HG03565 (cell line): ENCODE data around the gene SKA1.
"Not testable (repeated sequence)": the region's sequence is repeated elsewhere in the genome, so short reads cannot be mapped to it uniquely, and the experiment has no call there.

ENCODE experiments used
- ATAC-seq: cut with Tn5 transposase; IDR thresholded peaks from one replicate; pipeline ENCODE4 v1.9.1; 2021; ENCODE audit warnings: mild to moderate bottlenecking, moderate library complexity; ENCODE audit not compliant: unreplicated experiment

SKA1 gene

GRCh38 chr18:50427896-50428295 is 53.0 kb downstream of the SKA1 start:
- ATAC-seq = no peak

DNA sequence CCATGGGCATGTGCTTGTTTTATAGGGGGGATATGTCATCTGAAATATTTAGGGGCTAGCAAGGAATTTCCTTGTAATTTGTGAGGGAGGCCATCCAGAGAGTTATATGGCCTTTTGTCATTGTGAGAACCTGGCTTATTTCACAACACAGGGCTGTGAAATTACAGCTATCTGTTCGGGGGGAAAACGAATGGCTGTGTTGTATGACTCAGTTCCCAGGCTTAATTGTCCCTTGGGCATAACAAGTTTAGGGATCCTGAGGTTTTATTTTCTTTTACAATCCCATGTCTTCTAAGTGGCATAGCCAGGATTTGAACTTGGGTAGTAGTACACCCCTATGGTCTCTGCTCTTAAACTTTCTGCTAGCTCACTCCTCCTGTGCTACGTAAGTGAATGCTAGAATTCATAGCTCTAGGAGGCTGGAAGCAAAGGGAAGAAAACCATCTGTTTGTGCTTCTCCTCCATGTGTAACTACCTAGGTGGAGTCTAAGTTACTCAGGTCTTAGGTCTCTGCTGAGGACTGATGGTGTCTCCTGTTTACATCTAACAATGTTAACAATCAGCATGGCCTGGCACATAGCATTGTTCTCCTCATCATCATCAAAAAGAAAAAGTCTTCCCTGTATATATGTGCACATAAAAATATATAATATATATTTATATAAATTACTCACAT is 53.8 kb downstream of the SKA1 start:
- ATAC-seq = no peak

DNA sequence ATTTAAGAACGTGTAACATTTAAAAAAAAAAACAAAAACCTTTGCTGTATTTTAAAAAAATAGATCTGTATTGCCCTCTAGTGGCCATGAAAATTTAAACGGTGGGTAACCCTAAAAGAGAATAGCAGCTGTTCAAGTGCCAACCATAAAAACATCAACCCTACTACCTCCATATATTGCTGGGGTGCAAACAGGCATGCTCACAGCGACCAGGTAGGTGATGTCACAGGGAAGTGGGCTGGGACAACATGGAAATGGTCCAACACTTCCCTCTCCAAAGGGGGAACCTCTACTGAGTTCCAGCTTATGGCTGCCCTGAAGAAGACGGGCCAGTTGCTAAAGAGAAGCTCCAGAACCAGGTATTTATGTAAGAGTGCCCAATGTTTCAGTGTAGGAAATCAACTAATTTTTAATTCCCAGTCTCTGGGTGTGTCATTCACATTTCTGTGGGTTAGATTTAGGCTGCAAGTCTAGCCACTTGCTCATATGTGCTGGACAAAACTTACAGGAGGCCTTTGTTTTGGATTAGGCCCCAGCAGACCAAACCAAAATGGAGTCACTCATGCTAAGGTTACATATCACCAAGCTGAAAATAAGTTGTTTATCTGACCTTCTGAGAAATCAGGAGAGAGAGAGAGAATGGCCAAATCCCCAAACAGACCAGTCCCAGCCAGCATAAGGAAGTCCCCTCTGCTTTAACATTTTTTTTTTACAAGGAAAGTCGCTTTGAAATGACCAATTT is 54.5 kb downstream of the SKA1 start:
- ATAC-seq = no peak

DNA sequence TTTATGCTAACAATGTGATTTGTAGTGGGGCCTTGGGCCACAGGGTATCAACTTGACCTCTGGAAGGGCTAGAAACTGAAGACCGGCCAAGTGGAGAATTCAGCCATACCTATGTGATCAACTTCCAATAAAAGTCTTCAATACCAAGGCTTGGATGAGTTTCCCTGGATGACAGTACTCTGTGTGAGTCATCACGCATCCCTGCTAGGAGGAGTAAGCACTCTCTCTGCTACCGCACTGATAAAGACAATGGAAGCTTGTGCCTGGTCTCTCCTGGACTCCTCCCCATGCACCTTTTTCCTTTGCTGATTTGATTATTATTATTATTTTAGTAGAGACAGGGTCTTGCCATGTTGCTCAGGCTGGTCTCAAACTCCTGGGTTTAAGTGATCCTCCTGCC is 58.1 kb downstream of the SKA1 start:
- ATAC-seq = no peak

DNA sequence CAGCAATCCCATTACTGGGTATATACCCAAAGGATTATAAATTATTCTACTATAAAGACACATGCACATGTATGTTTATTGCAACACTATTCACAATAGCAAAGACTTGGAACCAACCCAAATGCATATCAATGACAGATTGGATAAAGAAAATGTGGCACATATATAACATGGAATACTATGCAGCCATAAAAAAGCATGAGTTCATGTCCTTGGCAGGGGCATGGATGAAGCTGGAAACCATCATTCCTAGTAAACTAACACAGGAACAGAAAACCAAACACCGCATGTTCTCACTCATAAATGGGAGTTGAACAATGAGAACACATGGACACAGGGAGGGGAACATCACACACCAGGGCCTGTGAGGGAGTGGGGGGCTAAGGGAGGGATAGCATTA is 61.9 kb downstream of the SKA1 start:
- not testable (repeated sequence) for ATAC-seq

DNA sequence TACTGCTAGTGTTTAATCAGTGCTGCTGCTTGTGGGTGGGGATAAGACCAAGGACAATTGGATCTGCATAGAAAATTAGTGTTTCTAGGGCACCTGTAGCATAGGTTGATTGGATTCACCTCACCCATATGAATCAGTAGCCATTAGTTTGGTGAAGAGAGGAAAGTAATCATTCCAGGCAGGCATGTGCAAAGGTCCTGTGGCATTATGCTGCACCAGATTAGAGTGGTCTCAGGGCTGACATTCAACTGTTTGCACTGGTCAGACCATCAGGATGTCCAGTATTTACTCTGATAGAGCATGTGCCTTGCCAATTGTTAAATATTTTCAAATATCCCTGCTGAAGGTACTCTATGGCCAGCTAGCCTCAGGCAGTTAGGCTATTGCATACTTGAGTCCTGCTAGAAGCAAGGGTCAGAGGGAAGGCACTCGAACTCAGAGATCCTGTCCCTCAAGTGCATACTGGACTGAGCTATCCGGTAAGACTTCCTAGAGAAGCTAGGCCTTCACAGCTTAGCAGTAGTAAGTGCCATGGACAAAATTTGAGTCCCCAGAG is 64.7 kb downstream of the SKA1 start:
- ATAC-seq = no peak

GRCh38 chr18:50441016-50441415 is 66.2 kb downstream of the SKA1 start:
- no peak for ATAC-seq

DNA sequence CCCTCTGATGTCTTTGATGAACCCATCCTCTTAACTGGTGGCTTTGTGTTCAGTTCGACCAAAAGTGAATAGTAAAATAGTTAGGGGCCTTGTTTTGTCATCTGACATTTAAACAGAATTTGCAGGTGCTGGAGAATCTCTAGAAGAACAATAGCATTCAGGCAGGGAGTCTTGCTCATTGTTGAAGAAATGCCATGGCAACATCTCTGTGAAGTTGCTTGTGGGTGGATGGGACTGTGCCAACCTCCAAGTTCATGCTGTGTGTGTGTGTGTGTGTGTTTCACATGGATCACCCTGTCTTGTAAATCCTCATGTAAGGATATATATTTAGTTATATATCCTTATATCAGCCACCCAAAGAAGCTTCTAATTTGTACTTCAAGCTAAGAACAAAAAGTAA is 66.7 kb downstream of the SKA1 start:
- ATAC-seq = no peak
